Liver (tissue), 9 donors: ENCODE results near the gene ARHGEF1. TPM values are rescaled to one million over a fixed set of nuclear protein-coding genes. Genes with fewer than 3 reads are reported as not detected.

Source experiments
- DNase-seq: peaks from one replicate; pipeline ENCODE4 v3.0.0-alpha.2; 2017; ENCODE audit warnings: low spot score
- H3K27ac ChIP-seq, 2 donors: one replicate each; pipeline ENCODE4 v1.7.0; 2013; ENCODE audit warnings: inconsistent platforms in 2 of 2, low read length in 2 of 2, control low read depth in 1 of 2, low read depth in 1 of 2, mild to moderate bottlenecking in 1 of 2
- H3K27me3 ChIP-seq, 4 donors: one replicate each; pipeline versions ENCODE4 v1.6.1 to v1.7.0; 2013; ENCODE audit warnings: low read length in 3 of 4, inconsistent platforms in 1 of 4, mild to moderate bottlenecking in 1 of 4, moderate library complexity in 1 of 4; ENCODE audit not compliant: control insufficient read depth in 4 of 4, insufficient read depth in 4 of 4
- H3K36me3 ChIP-seq, 4 donors: one replicate each; pipeline versions ENCODE4 v1.6.1 to v1.7.0; 2013; ENCODE audit warnings: low read length in 3 of 4, mild to moderate bottlenecking in 3 of 4, low read depth in 1 of 4, moderate library complexity in 1 of 4; ENCODE audit not compliant: control insufficient read depth in 4 of 4, insufficient read depth in 3 of 4
- H3K4me1 ChIP-seq, 4 donors: one replicate each; pipeline versions ENCODE4 v1.6.1 to v1.7.0; 2013; ENCODE audit warnings: low read length in 3 of 4, mild to moderate bottlenecking in 3 of 4, moderate library complexity in 1 of 4; ENCODE audit not compliant: control insufficient read depth in 4 of 4, insufficient read depth in 4 of 4
- H3K4me3 ChIP-seq, 3 donors: one replicate each; pipeline versions ENCODE4 v1.6.1 to v1.7.0; 2013; ENCODE audit warnings: low read length in 3 of 3, control low read depth in 1 of 3, low read depth in 1 of 3, mild to moderate bottlenecking in 1 of 3
- H3K9ac ChIP-seq, 2 donors: one replicate each; pipeline ENCODE4 v1.7.0; 2013; ENCODE audit warnings: low read length in 2 of 2, mild to moderate bottlenecking in 2 of 2, moderate library complexity in 2 of 2, control low read depth in 1 of 2, low read depth in 1 of 2
- H3K9me3 ChIP-seq, 4 donors: one replicate each; pipeline versions ENCODE4 v1.6.1 to v1.7.0; 2013; ENCODE audit warnings: low read length in 3 of 4; ENCODE audit not compliant: control insufficient read depth in 4 of 4
- EGR1 ChIP-seq, 2 donors: IDR thresholded peaks; 2 replicates each; pipeline ENCODE4 v1.6.1; 2016 to 2018; ENCODE audit warnings: antibody characterized with exemption in 2 of 2, low read depth in 2 of 2
- FOXA1 ChIP-seq: IDR thresholded peaks from 2 replicates; pipeline ENCODE4 v1.6.1; 2016; ENCODE audit warnings: antibody characterized with exemption
- FOXA2 ChIP-seq: IDR thresholded peaks from 2 replicates; pipeline ENCODE4 v1.6.1; 2016; ENCODE audit warnings: antibody characterized with exemption
- GABPA ChIP-seq, 2 donors: IDR thresholded peaks in 1 of 2; conservative IDR thresholded peaks in 1 of 2; 2 replicates each; pipeline ENCODE4 v1.6.1; 2016; ENCODE audit warnings: antibody characterized with exemption in 2 of 2, mild to moderate bottlenecking in 1 of 2, moderate library complexity in 1 of 2
- HNF4A ChIP-seq, 2 donors: conservative IDR thresholded peaks; 2 replicates each; pipeline ENCODE4 v1.6.1; 2016; ENCODE audit warnings: antibody characterized with exemption in 2 of 2, mild to moderate bottlenecking in 2 of 2
- HNF4G ChIP-seq: IDR thresholded peaks from 2 replicates; pipeline ENCODE4 v1.6.1; 2016; ENCODE audit warnings: antibody characterized with exemption
- JUND ChIP-seq, 2 donors: IDR thresholded peaks; 2 replicates each; pipeline ENCODE4 v1.6.1; 2016; ENCODE audit warnings: antibody characterized with exemption in 2 of 2
- NR2F2 ChIP-seq: IDR thresholded peaks from 2 replicates; pipeline ENCODE4 v1.6.1; 2016; ENCODE audit warnings: antibody characterized with exemption
- RAD21 ChIP-seq, 2 donors: IDR thresholded peaks; 2 replicates each; pipeline ENCODE4 v1.6.1; 2016; ENCODE audit warnings: antibody characterized with exemption in 2 of 2, mild to moderate bottlenecking in 2 of 2
- RXRA ChIP-seq, 2 donors: IDR thresholded peaks; 2 replicates each; pipeline ENCODE4 v1.6.1; 2017 to 2018; ENCODE audit warnings: antibody characterized with exemption in 2 of 2, mild to moderate bottlenecking in 1 of 2
- SP1 ChIP-seq: IDR thresholded peaks from 2 replicates; pipeline ENCODE4 v1.6.1; 2018; ENCODE audit warnings: antibody characterized with exemption, mild to moderate bottlenecking
- TAF1 ChIP-seq: conservative IDR thresholded peaks from 2 replicates; pipeline ENCODE4 v1.6.1; 2016; ENCODE audit warnings: antibody characterized with exemption, mild to moderate bottlenecking
- YY1 ChIP-seq: IDR thresholded peaks from 2 replicates; pipeline ENCODE4 v1.6.1; 2016; ENCODE audit warnings: antibody characterized with exemption, mild to moderate bottlenecking
- WGBS: extraction: QIAGEN DNeasy Blood & Tissue Kit; methylation state at CpG from one replicate; pipeline ENCODE4 v1.1.7; 2013; 5-methylcytosine and 5-hydroxymethylcytosine counted together
- polyA plus RNA-seq, 2 donors: library from polyadenylated mRNA; stranded (reverse) in 1 of 2; unstranded in 1 of 2; fragments of 200-250 nt in 1 of 2; fragments of >200 nt in 1 of 2; fragmentation: Nextera tagmentation in 1 of 2; extraction: Ambion mirVana in 1 of 2; gene quantifications; one replicate each; pipeline versions ENCODE4 v1.2.1 to v1.2.3, GENCODE V29; 2013 to 2015
- total RNA-seq, 2 donors: library from RNA; depleted of rRNA; stranded (reverse); fragments of >200 nt; gene quantifications; one replicate each; pipeline ENCODE4 v1.2.3, GENCODE V29; 2014
- TF ChIP-seq, protein P1 (sequence below): IDR thresholded peaks from 2 replicates; pipeline ENCODE4 v1.6.1; 2016; ENCODE audit warnings: antibody characterized with exemption
- TF ChIP-seq, protein P2 (sequence below): IDR thresholded peaks from 2 replicates; pipeline ENCODE4 v1.6.1; 2016; ENCODE audit warnings: antibody characterized with exemption
- TF ChIP-seq, protein P3 (sequence below): fragments of 150-350 bp; IDR thresholded peaks from 2 replicates; pipeline ENCODE4 v1.5.1; 2017; ENCODE audit warnings: improper control_type of control experiment, low read depth, low read length; ENCODE audit not compliant: missing input control
- TF ChIP-seq, protein P4 (sequence below): IDR thresholded peaks from 2 replicates; pipeline ENCODE4 v1.6.1; 2016; ENCODE audit warnings: antibody characterized with exemption, mild to moderate bottlenecking
- TF ChIP-seq, protein P5 (sequence below): IDR thresholded peaks from 2 replicates; pipeline ENCODE4 v1.6.1; 2016; ENCODE audit warnings: antibody characterized with exemption
- donor health status: healthy.
- donor health status: healthy.
- donor health status: healthy.
- donor health status: healthy.
- donor health status: healthy.

Gene ARHGEF1
- total and polyA plus RNA-seq, 4 donors = 13.2 to 30.1 (median 18.5) TPM

DNA sequence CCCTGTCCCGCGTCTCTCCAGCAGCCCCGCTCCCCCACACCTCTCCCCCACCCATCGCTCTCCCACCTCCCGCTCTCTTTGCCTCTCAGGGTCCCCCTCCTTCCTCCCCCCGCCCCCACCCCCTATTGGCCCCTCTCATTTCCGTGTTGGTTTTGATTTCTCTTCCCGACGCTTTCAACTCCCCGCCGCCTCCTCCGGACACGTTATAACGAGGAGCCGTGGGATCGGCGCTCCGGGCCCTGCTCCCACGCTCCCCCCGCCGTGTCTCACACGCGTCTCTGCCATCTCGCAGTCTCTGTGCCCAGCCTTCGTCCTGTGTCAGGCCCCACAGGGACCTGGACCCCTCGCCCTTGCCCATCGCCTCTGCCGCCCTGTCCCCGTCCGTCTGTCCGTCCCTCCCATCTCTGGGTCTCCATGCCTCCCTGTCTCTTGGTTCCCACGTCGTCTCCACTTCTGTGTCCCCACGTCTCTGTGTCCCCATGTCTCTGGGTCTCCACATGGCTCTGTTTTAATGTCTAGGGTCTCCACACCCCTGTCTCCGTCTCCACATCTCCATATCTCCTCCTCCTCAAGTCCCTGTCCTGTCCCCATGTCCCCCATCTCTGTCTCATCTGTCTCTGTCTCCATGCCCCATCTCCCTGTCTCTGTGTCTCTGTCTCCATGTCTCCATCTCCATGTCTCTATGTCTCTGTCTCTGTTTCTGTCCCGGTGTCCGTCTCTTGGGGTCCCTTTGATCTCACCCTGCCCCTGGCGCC lies 32.2 kb downstream of the ARHGEF1 start:
- Histone ChIP-seq H3K4me3 (no peak overlapping the region), H3K9ac (no peak overlapping the region), H3K4me1 (peaks cover 0 to 3% (median 1%) of the 10 kb centered on the region in 4 donors), H3K27me3 (peaks cover 4 to 16% (median 9%) of the 10 kb centered on the region in 4 donors), H3K36me3 (no peaks in the 10 kb centered on the region), H3K9me3 (peaks cover 0 to 2% (median 0%) of the 10 kb centered on the region in 4 donors), H3K27ac (no peak overlapping the region)
- 5% methylated on average over 38 of the region's 38 CpGs for WGBS
- DNase-seq = no peak
- TF ChIP-seq JUND (IDR thresholded peaks at IDR 0.05) (no peak), SP1 (no peak), RXRA (IDR thresholded peaks at IDR 0.05) (no peak)

DNA sequence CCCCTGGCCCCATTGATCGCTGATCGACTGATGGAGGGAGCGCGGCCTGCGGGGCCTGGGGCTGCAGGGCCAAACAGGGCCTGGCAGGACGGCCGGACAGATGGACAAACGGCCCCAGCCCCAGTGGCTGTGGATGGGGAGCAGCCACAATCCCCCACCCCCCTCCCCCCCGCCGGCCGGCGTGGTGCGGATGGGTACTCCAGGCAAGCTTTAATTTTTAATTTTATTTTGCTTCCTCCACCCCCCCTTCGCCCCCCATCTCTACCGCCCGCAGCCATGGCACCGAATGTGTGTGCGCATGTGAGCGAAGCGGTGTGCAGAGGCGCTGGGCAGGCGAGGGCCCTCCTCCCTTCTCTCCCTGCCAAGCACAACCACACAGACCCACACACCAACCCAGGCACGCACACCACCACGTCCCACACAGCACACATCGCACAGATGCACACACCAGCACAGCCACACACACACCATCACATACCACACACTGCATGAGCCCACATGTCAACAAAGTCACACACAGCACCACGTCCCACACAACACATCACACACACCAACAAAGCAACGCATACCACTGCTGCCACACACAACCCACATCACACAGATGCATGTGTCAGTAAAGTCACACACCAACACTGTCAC lies 32.9 kb downstream of the ARHGEF1 start:
- Histone ChIP-seq H3K36me3 (no peaks in the 10 kb centered on the region), H3K27ac (no peak overlapping the region), H3K9ac (no peak overlapping the region), H3K9me3 (peaks cover 0 to 2% (median 0%) of the 10 kb centered on the region in 4 donors), H3K4me1 (peaks cover 0 to 3% (median 1%) of the 10 kb centered on the region in 4 donors), H3K27me3 (peaks cover 4 to 16% (median 9%) of the 10 kb centered on the region in 4 donors), H3K4me3 (no peak overlapping the region)
- DNase-seq = no peak
- 34% methylated on average over 27 of the region's 27 CpGs for WGBS
- no peak for TF ChIP-seq SP1
- TF ChIP-seq, protein P1, sequence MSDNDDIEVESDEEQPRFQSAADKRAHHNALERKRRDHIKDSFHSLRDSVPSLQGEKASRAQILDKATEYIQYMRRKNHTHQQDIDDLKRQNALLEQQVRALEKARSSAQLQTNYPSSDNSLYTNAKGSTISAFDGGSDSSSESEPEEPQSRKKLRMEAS = no peak
- TF ChIP-seq JUND (IDR thresholded peaks at IDR 0.05) = no peak
- TF ChIP-seq GABPA (IDR thresholded peaks at IDR 0.05 in 1 of 2, conservative IDR thresholded peaks at IDR 0.05 in 1 of 2) = no peak
- no peak for TF ChIP-seq NR2F2
- TF ChIP-seq HNF4A (conservative IDR thresholded peaks at IDR 0.05) = no peak
- TF ChIP-seq, protein P2, sequence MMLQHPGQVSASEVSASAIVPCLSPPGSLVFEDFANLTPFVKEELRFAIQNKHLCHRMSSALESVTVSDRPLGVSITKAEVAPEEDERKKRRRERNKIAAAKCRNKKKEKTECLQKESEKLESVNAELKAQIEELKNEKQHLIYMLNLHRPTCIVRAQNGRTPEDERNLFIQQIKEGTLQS = no peak
- TF ChIP-seq, protein P3, sequence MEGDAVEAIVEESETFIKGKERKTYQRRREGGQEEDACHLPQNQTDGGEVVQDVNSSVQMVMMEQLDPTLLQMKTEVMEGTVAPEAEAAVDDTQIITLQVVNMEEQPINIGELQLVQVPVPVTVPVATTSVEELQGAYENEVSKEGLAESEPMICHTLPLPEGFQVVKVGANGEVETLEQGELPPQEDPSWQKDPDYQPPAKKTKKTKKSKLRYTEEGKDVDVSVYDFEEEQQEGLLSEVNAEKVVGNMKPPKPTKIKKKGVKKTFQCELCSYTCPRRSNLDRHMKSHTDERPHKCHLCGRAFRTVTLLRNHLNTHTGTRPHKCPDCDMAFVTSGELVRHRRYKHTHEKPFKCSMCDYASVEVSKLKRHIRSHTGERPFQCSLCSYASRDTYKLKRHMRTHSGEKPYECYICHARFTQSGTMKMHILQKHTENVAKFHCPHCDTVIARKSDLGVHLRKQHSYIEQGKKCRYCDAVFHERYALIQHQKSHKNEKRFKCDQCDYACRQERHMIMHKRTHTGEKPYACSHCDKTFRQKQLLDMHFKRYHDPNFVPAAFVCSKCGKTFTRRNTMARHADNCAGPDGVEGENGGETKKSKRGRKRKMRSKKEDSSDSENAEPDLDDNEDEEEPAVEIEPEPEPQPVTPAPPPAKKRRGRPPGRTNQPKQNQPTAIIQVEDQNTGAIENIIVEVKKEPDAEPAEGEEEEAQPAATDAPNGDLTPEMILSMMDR = no peak
- TF ChIP-seq, protein P4, sequence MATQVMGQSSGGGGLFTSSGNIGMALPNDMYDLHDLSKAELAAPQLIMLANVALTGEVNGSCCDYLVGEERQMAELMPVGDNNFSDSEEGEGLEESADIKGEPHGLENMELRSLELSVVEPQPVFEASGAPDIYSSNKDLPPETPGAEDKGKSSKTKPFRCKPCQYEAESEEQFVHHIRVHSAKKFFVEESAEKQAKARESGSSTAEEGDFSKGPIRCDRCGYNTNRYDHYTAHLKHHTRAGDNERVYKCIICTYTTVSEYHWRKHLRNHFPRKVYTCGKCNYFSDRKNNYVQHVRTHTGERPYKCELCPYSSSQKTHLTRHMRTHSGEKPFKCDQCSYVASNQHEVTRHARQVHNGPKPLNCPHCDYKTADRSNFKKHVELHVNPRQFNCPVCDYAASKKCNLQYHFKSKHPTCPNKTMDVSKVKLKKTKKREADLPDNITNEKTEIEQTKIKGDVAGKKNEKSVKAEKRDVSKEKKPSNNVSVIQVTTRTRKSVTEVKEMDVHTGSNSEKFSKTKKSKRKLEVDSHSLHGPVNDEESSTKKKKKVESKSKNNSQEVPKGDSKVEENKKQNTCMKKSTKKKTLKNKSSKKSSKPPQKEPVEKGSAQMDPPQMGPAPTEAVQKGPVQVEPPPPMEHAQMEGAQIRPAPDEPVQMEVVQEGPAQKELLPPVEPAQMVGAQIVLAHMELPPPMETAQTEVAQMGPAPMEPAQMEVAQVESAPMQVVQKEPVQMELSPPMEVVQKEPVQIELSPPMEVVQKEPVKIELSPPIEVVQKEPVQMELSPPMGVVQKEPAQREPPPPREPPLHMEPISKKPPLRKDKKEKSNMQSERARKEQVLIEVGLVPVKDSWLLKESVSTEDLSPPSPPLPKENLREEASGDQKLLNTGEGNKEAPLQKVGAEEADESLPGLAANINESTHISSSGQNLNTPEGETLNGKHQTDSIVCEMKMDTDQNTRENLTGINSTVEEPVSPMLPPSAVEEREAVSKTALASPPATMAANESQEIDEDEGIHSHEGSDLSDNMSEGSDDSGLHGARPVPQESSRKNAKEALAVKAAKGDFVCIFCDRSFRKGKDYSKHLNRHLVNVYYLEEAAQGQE = no peak
- TF ChIP-seq FOXA1 = no peak
- TF ChIP-seq EGR1 (IDR thresholded peaks at IDR 0.05; ENCODE audit: low read depth in 2 of 2) = no peak
- no peak for TF ChIP-seq TAF1
- no peak for TF ChIP-seq HNF4G
- TF ChIP-seq, protein P5, sequence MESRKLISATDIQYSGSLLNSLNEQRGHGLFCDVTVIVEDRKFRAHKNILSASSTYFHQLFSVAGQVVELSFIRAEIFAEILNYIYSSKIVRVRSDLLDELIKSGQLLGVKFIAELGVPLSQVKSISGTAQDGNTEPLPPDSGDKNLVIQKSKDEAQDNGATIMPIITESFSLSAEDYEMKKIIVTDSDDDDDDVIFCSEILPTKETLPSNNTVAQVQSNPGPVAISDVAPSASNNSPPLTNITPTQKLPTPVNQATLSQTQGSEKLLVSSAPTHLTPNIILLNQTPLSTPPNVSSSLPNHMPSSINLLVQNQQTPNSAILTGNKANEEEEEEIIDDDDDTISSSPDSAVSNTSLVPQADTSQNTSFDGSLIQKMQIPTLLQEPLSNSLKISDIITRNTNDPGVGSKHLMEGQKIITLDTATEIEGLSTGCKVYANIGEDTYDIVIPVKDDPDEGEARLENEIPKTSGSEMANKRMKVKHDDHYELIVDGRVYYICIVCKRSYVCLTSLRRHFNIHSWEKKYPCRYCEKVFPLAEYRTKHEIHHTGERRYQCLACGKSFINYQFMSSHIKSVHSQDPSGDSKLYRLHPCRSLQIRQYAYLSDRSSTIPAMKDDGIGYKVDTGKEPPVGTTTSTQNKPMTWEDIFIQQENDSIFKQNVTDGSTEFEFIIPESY = no peak
- TF ChIP-seq RXRA (IDR thresholded peaks at IDR 0.05) = no peak
- TF ChIP-seq FOXA2 = no peak
- no peak for TF ChIP-seq YY1
- no peak for TF ChIP-seq RAD21 (IDR thresholded peaks at IDR 0.05)
